Left ventricle myocardium superior (tissue), 1 donor: ENCODE data around the gene USP32. TPM values are rescaled to one million over a fixed set of nuclear protein-coding genes. Genes with fewer than 3 reads are reported as not detected.
"Not testable (repeated sequence)": the region's sequence is repeated elsewhere in the genome, so short reads cannot be mapped to it uniquely, and the experiment has no call there.

Experiments used
- ATAC-seq: fragments of 200-7000 bp; cut with Tn5 transposase; one replicate; pipeline ENCODE4 v1.9.1; 2020; ENCODE audit warnings: mild to moderate bottlenecking, moderate library complexity
- DNase-seq: peaks from one replicate; pipeline ENCODE4 v3.0.0-alpha.2; 2020
- intact Hi-C: fragments of 100-400 bp; cut with micrococcal nuclease; formaldehyde crosslinking; loops from one replicate; pipeline ENCODE4 v1.11.0; 2022
- long read RNA-seq: library from polyadenylated mRNA; unstranded; transcript quantifications from one replicate; pipeline ENCODE4 v2.0.0, GENCODE V29; 2021
- total RNA-seq: library from RNA; stranded (reverse); fragmentation: NEBNext Ultra II Directional; extraction: Animal tissue kit (Norgen Biotek cat#: 25700); gene quantifications from one replicate; pipeline ENCODE4 v1.2.1, GENCODE V29; 2021
- donor health status: DM: no; HTN: yes; CAD: no; lungs with severe emphysema.

The USP32 gene, protein sequence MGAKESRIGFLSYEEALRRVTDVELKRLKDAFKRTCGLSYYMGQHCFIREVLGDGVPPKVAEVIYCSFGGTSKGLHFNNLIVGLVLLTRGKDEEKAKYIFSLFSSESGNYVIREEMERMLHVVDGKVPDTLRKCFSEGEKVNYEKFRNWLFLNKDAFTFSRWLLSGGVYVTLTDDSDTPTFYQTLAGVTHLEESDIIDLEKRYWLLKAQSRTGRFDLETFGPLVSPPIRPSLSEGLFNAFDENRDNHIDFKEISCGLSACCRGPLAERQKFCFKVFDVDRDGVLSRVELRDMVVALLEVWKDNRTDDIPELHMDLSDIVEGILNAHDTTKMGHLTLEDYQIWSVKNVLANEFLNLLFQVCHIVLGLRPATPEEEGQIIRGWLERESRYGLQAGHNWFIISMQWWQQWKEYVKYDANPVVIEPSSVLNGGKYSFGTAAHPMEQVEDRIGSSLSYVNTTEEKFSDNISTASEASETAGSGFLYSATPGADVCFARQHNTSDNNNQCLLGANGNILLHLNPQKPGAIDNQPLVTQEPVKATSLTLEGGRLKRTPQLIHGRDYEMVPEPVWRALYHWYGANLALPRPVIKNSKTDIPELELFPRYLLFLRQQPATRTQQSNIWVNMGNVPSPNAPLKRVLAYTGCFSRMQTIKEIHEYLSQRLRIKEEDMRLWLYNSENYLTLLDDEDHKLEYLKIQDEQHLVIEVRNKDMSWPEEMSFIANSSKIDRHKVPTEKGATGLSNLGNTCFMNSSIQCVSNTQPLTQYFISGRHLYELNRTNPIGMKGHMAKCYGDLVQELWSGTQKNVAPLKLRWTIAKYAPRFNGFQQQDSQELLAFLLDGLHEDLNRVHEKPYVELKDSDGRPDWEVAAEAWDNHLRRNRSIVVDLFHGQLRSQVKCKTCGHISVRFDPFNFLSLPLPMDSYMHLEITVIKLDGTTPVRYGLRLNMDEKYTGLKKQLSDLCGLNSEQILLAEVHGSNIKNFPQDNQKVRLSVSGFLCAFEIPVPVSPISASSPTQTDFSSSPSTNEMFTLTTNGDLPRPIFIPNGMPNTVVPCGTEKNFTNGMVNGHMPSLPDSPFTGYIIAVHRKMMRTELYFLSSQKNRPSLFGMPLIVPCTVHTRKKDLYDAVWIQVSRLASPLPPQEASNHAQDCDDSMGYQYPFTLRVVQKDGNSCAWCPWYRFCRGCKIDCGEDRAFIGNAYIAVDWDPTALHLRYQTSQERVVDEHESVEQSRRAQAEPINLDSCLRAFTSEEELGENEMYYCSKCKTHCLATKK (N-terminal part only)
- 26.2 TPM for total RNA-seq
- long read RNA-seq, partial matches to known transcripts: 6 of 9 reads
- long read RNA-seq, other reads (novel, unspliced or antisense): 2 of 9 reads

DNA sequence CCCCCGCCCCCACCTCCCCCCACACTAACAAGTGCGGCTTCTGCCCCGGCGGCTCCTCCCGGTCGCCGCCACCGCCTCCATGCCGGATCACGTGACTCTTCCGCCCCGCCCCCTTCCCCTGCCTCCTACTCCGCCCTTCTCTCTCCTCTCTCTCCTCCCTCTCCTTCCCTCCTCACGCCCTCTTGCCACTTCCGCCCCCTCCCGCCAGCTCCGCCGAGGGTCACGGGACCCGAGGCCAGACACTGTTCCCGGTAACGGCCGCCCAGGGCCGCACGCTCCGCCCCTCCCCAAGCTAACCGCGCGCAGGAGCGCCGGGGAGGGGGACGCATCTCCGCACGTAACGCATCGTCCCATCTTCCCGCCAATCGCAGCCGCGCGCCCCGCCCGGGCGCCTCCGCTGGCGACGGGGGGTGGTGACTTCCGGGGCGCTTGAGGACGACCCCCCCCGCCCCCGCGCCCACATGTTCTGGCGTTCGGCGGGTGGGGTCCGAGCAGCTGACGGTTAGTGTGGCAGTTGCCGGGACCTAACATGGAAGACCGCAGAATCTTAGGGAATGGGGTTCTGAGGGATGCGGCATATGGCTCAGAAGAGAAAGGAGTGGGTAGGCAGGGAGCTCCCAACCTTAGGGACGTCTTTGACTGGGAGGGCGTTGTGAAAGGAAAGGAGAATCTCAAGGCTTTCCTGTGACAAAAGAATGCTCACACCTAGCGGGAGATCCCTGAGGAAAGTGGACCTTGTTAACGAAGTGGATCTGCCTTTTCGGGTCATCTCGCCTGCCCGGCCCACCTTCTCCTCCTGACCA is at the start of gene USP32:
Gene USP32 (minus strand): TSS at position 92 of the 803 bp plus-strand sequence. CDS start 194 bp downstream, outside the sequence.
- DNase-seq: peak; percentile 99
- intact Hi-C loops: no loop called here
- ATAC-seq: peak; percentile 97

DNA sequence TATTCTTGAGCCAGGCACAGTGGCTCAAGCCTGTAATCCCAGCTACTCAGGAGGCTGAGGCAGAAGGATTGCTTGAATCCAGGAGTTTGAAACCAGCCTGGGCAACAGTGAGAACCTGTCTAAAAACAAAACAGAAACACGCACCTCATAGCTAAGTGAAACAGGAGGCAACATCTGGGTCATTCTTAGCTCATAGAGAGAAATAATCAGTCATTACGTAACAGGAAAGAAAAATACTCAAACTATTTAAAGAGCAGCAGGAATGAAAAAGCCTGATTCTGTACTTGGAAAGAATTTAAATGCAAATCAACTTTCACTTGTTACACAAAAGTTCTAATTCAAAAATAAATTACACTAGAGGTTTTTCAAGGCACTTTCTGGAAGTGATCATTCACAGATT is 47.6 kb upstream of the USP32 start:
- DNase-seq (no peak), ATAC-seq (no peak)
- intact Hi-C loops: no loop called here

- intact Hi-C loops: no loop called here
Observed at GRCh38 chr17:60436676-60437075, 44.7 kb upstream of the USP32 start.

GRCh38 chr17:60435244-60436167 is 43.6 kb upstream of the USP32 start:
- peak; percentile 72 for DNase-seq
- peak; percentile 93 for ATAC-seq
- intact Hi-C loops: no loop called here

More at GRCh38 chr17:60436676-60437075, 44.7 kb upstream of the USP32 start:
- no peak for DNase-seq
- ATAC-seq: no peak

DNA sequence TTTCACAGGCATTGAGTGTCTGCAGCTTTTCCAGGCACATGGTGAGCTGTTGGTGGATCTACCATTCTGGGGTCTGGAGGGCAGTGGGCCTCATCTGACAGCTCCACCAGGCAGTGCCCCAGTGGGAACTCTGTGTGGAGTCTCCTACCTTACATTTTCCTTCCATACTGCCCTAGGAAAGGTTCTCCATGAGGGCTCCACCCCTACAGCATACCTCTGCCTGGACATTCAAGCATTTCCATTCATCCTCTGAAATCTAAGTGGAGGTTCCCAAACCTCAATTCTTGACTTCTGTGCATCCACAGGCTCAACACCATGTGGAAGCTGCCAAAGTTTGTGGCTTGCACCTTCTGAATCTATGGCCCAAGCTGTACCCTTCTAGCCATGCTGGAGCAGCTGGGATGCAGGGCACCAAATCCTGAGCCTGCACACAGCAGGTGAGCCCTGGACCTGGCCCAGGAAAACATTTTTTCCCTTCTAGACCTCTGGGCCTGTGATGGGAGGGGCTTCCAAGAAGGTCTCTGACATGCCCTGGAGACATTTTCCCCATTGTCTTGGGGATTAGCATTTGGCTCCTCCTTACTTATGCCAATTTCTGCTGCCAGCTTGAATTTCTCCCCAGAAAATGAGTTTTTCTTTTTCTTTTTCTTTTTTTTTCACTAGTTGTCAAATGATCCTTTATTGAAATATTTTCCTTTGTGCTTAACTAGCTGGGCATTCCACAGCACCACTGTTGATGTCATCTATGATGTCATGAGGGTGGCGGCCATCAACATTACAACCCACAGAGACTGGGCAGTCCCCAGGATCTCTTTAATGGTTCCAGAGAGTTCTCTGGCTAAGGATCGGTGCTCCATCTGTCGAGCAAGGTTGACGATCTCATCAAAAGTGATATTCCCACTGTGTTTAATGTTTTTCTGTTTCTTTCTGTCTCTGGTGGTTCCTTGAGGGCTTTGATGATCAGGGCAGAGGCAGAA is 41.4 kb upstream of the USP32 start:
- DNase-seq, intact Hi-C loops, ATAC-seq: not testable (repeated sequence)

GRCh38 chr17:60430561-60430960 is 38.6 kb upstream of the USP32 start:
- ATAC-seq, intact Hi-C loops, DNase-seq: not testable (repeated sequence)

- intact Hi-C loops, ATAC-seq, DNase-seq: not testable (repeated sequence)
Observed at GRCh38 chr17:60428491-60428890, 36.6 kb upstream of the USP32 start.

GRCh38 chr17:60426596-60426995 is 34.7 kb upstream of the USP32 start:
- ATAC-seq (no peak), DNase-seq (no peak)
- intact Hi-C loops: no loop called here

- intact Hi-C loops: no loop called here
- ATAC-seq (no peak), DNase-seq (no peak)
Observed at GRCh38 chr17:60425626-60426025, 33.7 kb upstream of the USP32 start.

DNA sequence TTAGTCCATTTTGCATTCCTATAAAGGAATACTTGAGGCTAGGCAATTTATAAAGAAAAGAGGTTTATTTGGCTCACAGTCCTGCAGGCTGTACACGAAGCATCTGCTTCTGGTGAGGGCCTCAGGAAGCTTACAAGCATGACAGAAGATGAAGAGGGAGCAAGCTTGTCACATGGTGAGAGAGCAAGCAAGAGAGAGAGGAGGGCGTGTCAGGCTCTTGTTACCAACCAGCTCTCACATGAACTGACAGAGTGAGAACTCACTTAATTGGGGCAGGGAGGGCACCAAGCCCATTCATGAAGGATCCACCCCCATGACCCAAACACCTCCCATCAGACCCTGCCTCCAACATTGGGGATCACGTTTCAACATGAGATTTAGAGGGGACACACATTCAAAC is 31.9 kb upstream of the USP32 start:
- ATAC-seq: no peak
- intact Hi-C loops: no loop called here
- no peak for DNase-seq

DNA sequence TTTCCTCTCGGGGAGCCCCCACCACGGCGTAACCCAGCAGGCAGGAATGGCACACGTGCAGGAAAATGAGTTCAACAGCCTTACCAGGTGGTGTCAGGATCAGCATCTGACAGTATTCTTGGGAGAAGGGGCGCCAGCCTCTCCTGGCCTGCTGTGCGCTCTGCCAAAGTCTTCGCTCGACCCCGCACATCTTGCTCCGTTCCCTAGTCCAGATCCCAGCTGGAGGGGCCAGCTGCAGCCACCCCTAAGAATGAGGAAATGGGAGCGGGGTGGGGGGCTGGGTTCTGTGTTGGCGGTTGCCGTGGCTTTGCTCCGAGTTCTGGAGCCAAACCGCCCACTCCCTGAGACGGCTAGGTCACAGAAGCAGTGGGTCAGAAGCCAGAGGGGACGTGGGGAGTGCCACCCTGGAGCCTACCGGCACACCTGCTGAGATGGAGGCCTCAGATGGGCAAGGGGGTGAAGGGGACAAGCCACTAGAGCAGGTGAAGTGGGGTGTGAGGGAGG is 30.3 kb upstream of the USP32 start, which contains the start of gene CHCT1:
Gene CHCT1 (plus strand): TSS at position 328 of the 504 bp plus-strand sequence. CDS start 104 bp downstream, at position 432.
- peak; percentile 35 for DNase-seq
- peak; percentile 6 for ATAC-seq
- intact Hi-C loops: no loop called here

DNA sequence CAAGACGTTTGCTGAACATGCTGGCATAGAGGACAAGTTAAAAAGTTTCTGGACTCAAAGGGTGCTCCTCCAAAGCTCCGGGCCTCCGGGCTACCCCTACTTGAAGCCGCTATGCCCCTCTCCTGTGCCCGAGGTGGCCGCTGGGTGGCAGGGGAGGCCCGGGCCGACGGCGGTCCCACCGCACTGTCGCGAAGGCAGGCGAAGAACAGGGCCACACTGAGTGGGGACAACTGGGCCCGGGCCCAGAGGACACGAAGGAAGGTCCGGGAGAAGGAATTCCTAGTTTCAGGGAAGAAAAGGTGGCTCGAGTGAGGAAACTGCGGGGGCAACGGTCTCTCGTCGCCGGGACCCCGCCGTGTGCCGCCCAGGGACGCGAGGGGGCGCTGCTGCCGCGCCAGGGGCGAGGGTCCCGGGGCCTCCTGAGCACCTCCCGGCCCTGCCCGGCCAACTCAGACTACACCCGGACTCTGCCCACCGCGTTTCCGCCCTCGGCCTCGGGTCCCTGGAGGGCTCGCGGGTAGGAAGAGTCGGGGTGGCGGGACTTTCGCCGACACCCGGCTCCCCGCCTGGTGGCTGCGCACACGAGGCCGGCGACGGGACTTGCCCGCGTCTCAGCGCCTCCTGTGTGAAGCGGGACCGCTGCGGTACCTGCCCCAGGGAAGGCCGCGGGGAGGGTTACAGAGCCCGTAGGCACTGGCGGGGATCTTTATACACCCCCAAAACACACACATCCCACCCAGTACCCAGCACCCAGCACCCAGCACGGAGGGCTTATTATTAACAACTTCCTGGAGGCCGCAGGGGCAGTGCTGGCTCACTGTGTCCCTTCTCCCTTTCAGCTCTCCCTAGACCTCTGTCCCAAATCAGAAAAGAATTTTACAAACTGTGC is 29.6 kb upstream of the USP32 start:
- ATAC-seq (peak; percentile 98), DNase-seq (peak; percentile 82)
- intact Hi-C loops: no loop called here

- intact Hi-C loops, DNase-seq, ATAC-seq: not testable (repeated sequence)
Observed at GRCh38 chr17:60419875-60420274, 27.9 kb upstream of the USP32 start.

DNA sequence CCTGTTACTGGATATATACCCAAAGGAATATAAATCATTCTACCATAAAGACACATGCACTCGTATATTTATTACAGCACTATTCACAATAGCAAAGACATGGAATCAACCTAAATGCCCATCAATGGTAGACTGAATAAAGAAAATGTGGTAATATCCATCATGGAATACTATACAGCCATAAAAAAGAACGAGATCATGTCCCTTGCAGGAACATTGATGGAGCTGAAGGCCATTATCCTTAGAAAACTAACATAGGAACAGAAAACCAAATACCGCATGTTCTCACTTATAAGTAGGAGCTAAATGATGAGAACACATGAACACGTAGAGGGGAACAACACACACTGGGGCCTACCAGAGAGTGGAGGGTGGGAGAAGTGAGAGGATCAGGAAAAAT is 27.1 kb upstream of the USP32 start:
- ATAC-seq, intact Hi-C loops, DNase-seq: not testable (repeated sequence)
